Superior temporal gyrus (tissue), 1 donor: ENCODE results near the gene ARSK.

Experiments used
- DNase-seq: peaks from one replicate; pipeline ENCODE4 v3.0.0-alpha.2; 2016; ENCODE audit errors: extremely low spot score

ARSK gene

DNA sequence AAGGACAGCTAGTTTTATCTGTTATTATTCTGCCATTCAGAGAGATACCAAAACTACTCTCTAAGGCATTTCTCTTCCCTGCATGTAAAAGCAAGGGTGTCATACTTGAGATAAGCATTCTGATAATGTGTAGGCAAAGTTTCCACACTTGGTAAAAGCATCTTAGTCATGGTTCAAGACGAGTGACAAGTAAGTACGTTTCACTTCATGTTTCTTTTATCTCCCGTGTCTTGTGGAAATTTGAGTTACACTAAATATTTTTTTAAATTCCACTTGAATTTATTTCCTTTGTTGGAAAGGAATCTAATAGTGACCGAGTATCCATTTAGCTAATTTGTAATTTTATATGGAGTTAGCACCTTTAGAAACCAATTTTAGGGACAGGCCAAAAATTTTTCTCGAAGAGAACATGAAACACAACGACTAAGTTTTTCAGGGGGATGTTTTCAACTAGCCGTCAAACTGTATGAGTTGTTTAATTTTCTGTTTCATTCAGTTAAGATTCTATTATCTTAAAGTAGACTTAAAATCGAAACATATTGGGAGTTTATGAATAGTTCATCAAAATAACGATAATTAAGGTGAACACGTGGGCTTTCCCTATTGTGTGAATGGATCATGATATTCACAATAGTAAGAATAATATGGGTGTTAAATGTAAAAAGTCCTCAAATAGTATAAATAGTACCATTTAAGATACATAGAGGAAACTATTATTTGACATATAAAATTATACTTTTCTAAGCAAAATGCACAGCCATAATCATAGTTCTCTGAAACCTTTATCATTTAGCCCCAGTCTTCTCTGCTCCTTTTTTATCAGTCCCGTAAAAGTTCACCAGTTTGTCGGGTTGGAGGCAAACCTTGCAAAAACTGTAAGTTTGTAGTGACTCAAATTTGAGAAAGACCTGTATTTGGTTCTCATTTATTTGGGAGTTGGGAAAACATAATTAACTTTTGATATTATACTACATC, 93.3 kb downstream of the ARSK start:
- DNase-seq, result peak; percentile 46

DNA sequence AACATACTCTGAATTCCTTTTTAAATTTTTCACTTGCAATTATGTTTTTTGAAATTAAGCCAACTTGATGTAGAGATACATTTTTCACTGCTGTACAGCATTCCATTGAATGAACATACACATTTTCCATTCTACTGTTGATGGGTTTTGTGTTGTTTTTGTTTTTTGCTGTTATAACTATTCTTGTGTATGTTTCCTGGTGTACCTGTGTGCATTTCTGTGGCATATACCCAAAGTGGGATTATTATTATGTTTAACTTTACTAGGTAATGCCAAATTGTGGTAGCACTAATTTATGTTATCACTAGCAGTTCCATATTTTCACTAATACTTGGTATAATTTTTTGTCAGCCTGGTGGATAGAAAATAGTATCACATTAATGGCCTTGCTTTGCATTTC, 94.4 kb downstream of the ARSK start:
- no peak for DNase-seq

DNA sequence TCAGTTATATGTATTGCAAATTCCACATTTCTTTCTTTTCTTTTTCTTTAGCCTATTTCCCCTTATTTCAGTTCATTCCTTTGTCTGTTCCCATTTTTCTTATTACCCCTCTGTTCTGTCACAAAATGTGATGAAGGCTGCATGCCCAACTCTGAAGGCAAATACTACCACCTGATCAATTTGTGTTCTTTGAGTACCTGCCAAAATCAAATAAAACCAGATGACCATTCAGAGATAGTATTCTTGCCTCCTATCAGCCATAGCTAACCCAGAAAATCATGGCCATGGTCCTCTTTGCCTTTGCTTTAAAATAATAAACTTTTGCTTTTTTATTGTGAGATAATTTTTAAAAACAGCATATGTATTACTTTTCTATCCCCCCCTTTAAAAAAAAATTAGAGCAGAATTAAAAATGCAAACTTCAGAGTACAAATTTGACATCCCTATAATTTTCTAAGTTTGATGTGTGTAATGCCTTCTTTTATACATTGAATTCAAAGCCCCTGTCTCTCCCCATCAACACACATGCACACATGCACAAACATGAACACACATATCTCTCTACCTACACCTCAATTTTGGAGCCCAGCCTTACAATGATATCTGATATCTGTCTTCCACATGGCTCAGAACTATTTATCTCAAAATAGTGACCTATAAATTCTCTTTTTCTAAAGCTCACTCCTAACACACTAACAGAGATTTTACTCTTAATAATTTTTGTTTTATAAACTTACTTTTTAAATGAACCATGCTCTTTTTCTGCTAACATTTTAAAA, 95.1 kb downstream of the ARSK start:
- DNase-seq, result no peak

DNA sequence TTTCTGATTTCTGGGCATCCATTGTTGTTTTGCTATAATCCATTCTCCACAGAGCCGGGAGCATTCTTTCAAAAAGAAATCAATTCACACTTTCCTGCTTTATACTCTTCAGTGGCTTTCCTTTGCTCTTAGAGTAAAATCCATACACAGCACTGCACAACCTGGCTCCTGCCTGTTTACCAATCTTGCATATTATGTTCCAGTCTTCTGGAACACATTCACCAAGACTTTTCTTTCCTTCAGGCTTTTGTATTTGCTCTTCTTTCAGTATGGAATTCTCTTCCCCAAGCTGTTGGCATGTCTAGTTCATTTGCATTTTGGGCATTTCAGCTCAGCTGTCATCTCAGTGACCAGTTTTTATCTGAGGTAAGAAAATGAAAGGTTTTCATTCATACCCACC, 97.9 kb downstream of the ARSK start:
- no peak for DNase-seq

DNA sequence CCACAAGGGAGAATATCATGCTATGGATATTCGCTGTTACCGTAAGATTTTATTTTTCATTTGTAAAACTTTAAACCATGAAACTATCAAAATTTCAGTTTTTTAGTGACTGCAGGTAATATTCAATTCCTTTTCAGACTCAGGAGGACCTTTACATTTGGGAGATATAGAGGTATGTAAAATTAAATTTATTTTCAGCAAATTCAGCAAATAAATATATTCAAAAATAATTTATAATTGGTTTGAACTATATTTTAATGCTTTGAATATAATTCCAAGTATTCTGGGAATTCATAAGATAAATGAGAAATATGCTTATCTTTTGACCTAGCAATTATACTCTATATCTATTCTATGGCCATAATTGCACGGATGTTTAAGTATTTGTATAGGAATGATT, 99.3 kb downstream of the ARSK start:
- no peak for DNase-seq
